ENCODE measurements around the gene SRSF7.

- TF ChIP-seq POLR2AphosphoS5 (IDR thresholded peaks at IDR 0.05; ENCODE audit: low read depth, low read length) (no peak), TAF1 (IDR thresholded peaks at IDR 0.05; ENCODE audit: borderline replicate concordance, insufficient read depth, low read length) (no peak), SIN3A (IDR thresholded peaks at IDR 0.05; ENCODE audit: borderline replicate concordance, insufficient read depth, low read length) (no peak), FOXP2 (optimal IDR thresholded peaks at IDR 0.05; ENCODE audit: borderline replicate concordance, extremely low read depth, extremely low read length, insufficient read depth) (no peak)
- TF ChIP-seq, protein P1, sequence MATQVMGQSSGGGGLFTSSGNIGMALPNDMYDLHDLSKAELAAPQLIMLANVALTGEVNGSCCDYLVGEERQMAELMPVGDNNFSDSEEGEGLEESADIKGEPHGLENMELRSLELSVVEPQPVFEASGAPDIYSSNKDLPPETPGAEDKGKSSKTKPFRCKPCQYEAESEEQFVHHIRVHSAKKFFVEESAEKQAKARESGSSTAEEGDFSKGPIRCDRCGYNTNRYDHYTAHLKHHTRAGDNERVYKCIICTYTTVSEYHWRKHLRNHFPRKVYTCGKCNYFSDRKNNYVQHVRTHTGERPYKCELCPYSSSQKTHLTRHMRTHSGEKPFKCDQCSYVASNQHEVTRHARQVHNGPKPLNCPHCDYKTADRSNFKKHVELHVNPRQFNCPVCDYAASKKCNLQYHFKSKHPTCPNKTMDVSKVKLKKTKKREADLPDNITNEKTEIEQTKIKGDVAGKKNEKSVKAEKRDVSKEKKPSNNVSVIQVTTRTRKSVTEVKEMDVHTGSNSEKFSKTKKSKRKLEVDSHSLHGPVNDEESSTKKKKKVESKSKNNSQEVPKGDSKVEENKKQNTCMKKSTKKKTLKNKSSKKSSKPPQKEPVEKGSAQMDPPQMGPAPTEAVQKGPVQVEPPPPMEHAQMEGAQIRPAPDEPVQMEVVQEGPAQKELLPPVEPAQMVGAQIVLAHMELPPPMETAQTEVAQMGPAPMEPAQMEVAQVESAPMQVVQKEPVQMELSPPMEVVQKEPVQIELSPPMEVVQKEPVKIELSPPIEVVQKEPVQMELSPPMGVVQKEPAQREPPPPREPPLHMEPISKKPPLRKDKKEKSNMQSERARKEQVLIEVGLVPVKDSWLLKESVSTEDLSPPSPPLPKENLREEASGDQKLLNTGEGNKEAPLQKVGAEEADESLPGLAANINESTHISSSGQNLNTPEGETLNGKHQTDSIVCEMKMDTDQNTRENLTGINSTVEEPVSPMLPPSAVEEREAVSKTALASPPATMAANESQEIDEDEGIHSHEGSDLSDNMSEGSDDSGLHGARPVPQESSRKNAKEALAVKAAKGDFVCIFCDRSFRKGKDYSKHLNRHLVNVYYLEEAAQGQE (IDR thresholded peaks at IDR 0.05; ENCODE audit: insufficient read depth in 1 of 2, low read depth in 2 of 2, low read length in 2 of 2): no peak
Measured at GRCh38 chr2:38776531-38776930, 25.4 kb upstream of the SRSF7 start.
